ENCODE measurements around the gene BTD. TPM values are rescaled to one million over a fixed set of nuclear protein-coding genes. Genes with fewer than 3 reads are reported as not detected.

Gene BTD
- total RNA-seq, 2 experiments from 2014 or later: 3.8 to 4.0 TPM

GRCh38 chr3:15659254-15659975 lies 57.9 kb downstream of the BTD start:
- intact Hi-C loops (cut with micrococcal nuclease): no loop called here
- ATAC-seq (no peak), DNase-seq (no peak)
- CTCF ChIA-PET: interaction anchor here (0.7 kb wide), 1 partner anchor 11 kb away, joined by 3 read pairs; no protein-coding TSS in a partner anchor
- H3K27ac Mint-ChIP-seq: no peak overlapping the region
- no peak for TF ChIP-seq CTCF (IDR thresholded peaks at IDR 0.05)
- no peak overlapping the region for H3K4me3 Mint-ChIP-seq
- peaks cover 3% of the 10 kb centered on the region for H3K27me3 Mint-ChIP-seq
- peaks cover 26% of the 10 kb centered on the region for H3K9me3 Mint-ChIP-seq
- peaks cover 8% of the 10 kb centered on the region for H3K36me3 Mint-ChIP-seq (ENCODE audit: low read depth)
- H3K4me1 Mint-ChIP-seq (ENCODE audit: low read depth): peaks cover 6% of the 10 kb centered on the region
- POLR2A ChIA-PET: no interaction called here

- Mint-ChIP-seq H3K27me3 (peaks cover 3% of the 10 kb centered on the region), H3K36me3 (ENCODE audit: low read depth) (peaks cover 14% of the 10 kb centered on the region), H3K4me1 (ENCODE audit: low read depth) (peaks cover 6% of the 10 kb centered on the region), H3K4me3 (no peak overlapping the region), H3K9me3 (peaks cover 23% of the 10 kb centered on the region), H3K27ac (no peak overlapping the region)
- no peak for TF ChIP-seq CTCF (IDR thresholded peaks at IDR 0.05)
- DNase-seq: no peak
- ChIA-PET CTCF (interaction anchor here (0.7 kb wide), 1 partner anchor 10 kb away, joined by 3 read pairs; no protein-coding TSS in a partner anchor), POLR2A (no interaction called here)
- intact Hi-C loops (cut with micrococcal nuclease): no loop called here
- no peak for ATAC-seq
These were observed 58.8 kb downstream of the BTD start for GRCh38 chr3:15660055-15660935.

- H3K27me3 Mint-ChIP-seq: peaks cover 3% of the 10 kb centered on the region
- intact Hi-C loops (cut with micrococcal nuclease): no loop called here
- ChIA-PET POLR2A (no interaction called here), CTCF (no interaction called here)
- peaks cover 33% of the 10 kb centered on the region for H3K36me3 Mint-ChIP-seq (ENCODE audit: low read depth)
- ATAC-seq (no peak), DNase-seq (no peak)
- no peak for TF ChIP-seq CTCF (IDR thresholded peaks at IDR 0.05)
- H3K4me1 Mint-ChIP-seq (ENCODE audit: low read depth): peaks cover 33% of the 10 kb centered on the region
- peaks cover 6% of the 10 kb centered on the region for H3K9me3 Mint-ChIP-seq
- no peak overlapping the region for H3K4me3 Mint-ChIP-seq
- H3K27ac Mint-ChIP-seq: no peak overlapping the region
These were observed 62.6 kb downstream of the BTD start for GRCh38 chr3:15664144-15664543.

GRCh38 chr3:15665510-15666150 lies 64.1 kb downstream of the BTD start:
- intact Hi-C loops (cut with micrococcal nuclease): no loop called here
- no peak overlapping the region for H3K4me3 Mint-ChIP-seq
- no peak for DNase-seq
- H3K36me3 Mint-ChIP-seq (ENCODE audit: low read depth): peaks cover 41% of the 10 kb centered on the region
- peaks cover 27% of the 10 kb centered on the region for H3K4me1 Mint-ChIP-seq (ENCODE audit: low read depth)
- CTCF ChIA-PET: no interaction called here
- POLR2A ChIA-PET: no interaction called here
- H3K27me3 Mint-ChIP-seq: peaks cover 3% of the 10 kb centered on the region
- H3K27ac Mint-ChIP-seq: no peak overlapping the region
- no peak for TF ChIP-seq CTCF (IDR thresholded peaks at IDR 0.05)
- peaks cover 4% of the 10 kb centered on the region for H3K9me3 Mint-ChIP-seq
- no peak for ATAC-seq

Measured in activated CD8-positive, alpha-beta T cell treated with anti-CD3 and anti-CD28 coated beads for 36 hours (primary cell).